Activated naive CD4-positive, alpha-beta T cell treated with anti-CD3 and anti-CD28 coated beads, Interleukin-2, amount 50 U/mL, for 72 hours (primary cell): ENCODE measurements around the gene ZNF423. TPM values are rescaled to one million over a fixed set of nuclear protein-coding genes. Genes with fewer than 3 reads are reported as not detected.

ENCODE experiments used
- ATAC-seq, 2 donors: fragments of 150-1000 bp; cut with Tn5 transposase; 2 replicates each; pipeline ENCODE4 v1.10.0; 2021; ENCODE audit warnings: mild to moderate bottlenecking in 2 of 2, moderate library complexity in 2 of 2
- DNase-seq, 2 donors: peaks; one replicate each; pipeline ENCODE4 v3.0.0; 2021 to 2022; ENCODE audit warnings: low spot score in 2 of 2
- H3K27ac Mint-ChIP-seq, 2 donors: one replicate each; pipeline ENCODE4 v1.8.0; 2022; ENCODE audit warnings: mild to moderate bottlenecking in 2 of 2, mixed read lengths in 2 of 2
- H3K36me3 Mint-ChIP-seq, 2 donors: one replicate each; pipeline ENCODE4 v1.8.0; 2022; ENCODE audit warnings: mixed read lengths in 2 of 2
- H3K9me3 Mint-ChIP-seq, 2 donors: one replicate each; pipeline ENCODE4 v1.8.0; 2022; ENCODE audit warnings: mixed read lengths in 2 of 2
- total RNA-seq, 2 donors: library from RNA; stranded (reverse); gene quantifications; one replicate each; pipeline ENCODE4 v1.2.3, GENCODE V29; 2022

The ZNF423 gene
- total RNA-seq, 2 donors from 2014 or later = 0.05 TPM; not detected in 1

DNA sequence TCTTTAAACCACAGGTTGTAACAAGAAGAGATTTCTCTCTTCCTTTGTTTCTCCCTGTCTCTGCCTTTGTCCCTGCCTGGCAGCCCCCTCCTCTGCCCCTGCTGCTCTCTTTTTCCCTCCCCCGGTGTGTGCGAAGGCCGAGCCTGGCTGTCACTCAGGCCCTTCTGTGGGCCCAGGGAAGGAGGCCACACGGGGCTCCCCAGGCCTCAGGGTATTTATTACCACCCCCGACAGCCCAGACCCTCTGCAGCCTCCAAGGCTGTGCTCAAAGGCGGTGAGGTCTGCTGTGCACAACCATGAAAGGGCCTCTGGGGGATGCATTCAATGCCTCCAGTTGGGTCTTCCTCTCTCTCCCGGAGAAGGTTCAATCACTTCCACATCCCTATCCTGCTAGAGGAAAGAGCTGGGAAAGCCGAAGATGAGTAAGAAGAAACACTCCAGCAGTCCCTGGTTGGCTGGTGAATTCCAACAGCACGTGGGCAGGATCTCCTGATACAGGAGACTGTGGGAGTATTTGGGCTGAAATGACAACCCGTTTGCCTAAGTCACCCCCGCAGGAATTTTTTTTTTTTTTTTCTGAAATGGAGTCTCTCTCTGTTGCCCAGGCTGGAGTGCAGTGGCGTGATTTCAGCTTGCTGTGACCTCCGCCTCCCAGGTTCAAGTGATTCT, 34.2 kb downstream of the ZNF423 start:
- Mint-ChIP-seq H3K9me3 (no peaks in the 10 kb centered on the region), H3K36me3 (no peaks in the 10 kb centered on the region), H3K27ac (no peak overlapping the region)
- ATAC-seq (no peak), DNase-seq (no peak)

DNA sequence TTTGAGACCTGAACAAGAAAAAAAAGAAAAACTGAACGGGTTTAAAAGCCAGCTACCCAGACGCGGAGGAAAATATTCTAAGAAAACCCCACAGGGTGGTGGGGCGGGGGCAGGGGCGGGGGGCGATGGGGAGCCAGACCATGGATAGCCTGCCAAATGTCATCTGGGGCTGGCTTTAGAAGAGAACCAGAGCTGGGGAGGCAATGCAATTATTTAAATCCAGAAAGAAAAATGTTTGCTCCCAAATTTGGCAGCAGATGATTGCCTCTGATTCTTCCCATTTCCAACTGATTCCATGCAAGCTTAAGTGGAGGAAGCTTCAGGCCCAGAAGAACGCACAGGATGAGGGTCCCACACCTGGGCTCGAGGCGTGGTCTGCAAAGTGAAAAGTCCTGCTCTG, 34.8 kb downstream of the ZNF423 start:
- no peaks in the 10 kb centered on the region for H3K9me3 Mint-ChIP-seq
- DNase-seq = no peak
- no peaks in the 10 kb centered on the region for H3K36me3 Mint-ChIP-seq
- ATAC-seq = no peak
- no peak overlapping the region for H3K27ac Mint-ChIP-seq

DNA sequence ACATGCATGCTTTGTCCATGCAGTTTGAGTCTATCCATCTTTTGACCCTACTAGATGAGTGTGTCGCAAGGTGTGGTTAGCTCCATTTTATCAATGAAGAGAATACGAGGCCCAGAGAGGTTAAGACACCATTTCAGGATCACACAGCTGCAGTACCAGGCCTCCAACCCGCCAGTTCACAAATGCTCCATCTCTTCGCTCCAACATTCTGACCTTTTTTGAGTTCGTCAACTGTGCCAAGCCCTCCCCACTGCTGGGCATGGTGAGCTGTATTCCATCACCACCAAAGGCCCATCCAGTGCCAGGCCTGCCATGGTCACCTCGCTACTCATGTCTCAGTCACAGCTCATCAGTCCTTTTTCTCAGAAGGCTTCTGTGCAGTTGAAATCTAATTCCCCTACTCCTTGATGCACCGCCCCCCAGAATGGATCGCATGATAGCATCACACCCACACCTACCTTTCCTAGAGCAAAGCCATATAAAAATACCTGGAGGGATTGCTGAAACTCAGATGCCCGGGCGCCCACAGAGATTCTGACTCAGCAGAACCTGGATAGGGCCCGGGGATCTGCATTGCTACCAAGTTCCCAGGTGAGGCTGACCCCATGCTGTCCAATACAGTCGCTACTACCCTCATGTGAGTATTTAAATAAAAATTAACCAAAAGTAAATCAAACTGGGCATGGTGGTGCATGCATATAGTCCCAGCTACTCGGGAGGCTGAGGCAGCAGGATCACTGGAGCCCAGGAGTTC, 38.0 kb downstream of the ZNF423 start:
- ATAC-seq = no peak
- no peaks in the 10 kb centered on the region for H3K36me3 Mint-ChIP-seq
- H3K9me3 Mint-ChIP-seq = no peaks in the 10 kb centered on the region

DNA sequence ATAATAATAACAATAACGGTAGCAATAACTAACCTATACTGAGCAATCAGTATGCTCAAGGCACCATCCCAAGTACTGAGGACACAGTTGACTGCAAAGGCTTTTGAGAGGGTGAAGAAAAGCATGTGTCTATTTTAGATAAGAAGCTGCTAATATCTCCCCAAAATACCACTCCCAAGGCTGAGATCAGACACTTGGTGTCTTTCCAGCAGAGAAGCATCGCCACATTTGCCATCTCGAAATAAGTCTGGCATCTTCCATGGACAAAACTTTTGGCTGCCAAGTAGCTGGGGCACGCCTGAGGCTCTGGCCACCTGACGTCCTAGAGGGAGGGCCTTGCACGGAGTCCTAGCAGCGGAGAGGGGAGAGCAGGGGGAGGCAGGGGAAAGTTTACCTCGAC, 39.0 kb downstream of the ZNF423 start:
- no peak overlapping the region for H3K27ac Mint-ChIP-seq
- ATAC-seq (no peak), DNase-seq (no peak)
- no peaks in the 10 kb centered on the region for H3K9me3 Mint-ChIP-seq
- H3K36me3 Mint-ChIP-seq = no peaks in the 10 kb centered on the region

More for the DNA sequence above, 38.0 kb downstream of the ZNF423 start:
- DNase-seq = no peak
- H3K27ac Mint-ChIP-seq = no peak overlapping the region

DNA sequence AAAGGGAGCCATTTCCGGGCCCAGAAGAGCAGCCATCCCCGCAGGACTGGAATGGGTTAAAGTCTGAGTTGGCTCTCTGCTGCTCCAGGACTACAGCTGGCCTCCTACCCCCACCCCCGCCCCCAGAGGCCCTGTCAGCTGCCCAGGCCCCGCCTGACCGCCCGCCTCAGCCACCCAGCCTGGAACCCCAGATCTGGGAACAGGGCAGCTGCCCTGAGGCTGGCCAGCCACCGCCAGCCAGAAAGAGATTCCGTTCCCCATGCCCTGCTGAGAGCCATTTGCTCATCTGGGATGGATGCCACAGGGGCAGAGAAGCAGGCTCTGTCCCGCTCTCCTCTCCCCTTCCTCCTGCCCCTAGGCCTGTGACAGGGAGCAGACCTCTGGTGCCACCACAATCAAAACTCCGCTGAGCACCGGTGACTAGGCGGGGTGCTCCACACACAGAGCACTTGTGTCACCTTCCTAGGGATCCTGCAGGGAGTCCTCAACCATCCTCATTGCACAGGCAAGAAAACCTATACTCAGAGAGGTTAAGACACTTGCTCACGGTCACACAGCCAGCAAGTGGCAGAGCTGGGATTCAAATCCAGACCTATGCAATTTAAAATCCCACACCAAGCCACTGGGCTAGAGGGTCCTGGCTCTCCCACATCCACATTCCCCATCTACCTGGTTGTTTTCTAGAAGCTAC, 44.1 kb downstream of the ZNF423 start:
- H3K27ac Mint-ChIP-seq = no peak overlapping the region
- H3K36me3 Mint-ChIP-seq = no peaks in the 10 kb centered on the region
- H3K9me3 Mint-ChIP-seq = no peaks in the 10 kb centered on the region
- ATAC-seq (no peak), DNase-seq (no peak)

DNA sequence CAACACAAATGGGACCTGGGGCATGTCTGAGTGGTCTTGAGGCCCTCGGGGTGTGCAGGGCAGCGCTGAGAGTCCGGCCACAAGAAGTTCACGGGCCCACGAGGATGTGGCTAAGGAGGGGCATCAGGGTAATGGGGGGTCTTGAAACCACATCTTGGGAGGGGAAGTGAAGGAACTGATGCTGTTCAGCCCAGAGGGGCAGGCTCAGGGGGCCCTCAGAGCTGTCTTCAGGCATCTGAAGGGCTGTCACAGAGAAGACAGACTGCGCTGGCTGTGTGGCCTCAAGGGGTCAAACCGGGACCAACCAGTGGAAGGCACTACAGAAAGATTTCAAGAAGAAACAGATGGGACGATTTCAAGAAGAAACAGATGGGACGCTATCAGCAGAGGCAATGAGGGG, 45.1 kb downstream of the ZNF423 start:
- no peak overlapping the region for H3K27ac Mint-ChIP-seq
- no peaks in the 10 kb centered on the region for H3K36me3 Mint-ChIP-seq
- no peaks in the 10 kb centered on the region for H3K9me3 Mint-ChIP-seq
- ATAC-seq = no peak
- DNase-seq = no peak

DNA sequence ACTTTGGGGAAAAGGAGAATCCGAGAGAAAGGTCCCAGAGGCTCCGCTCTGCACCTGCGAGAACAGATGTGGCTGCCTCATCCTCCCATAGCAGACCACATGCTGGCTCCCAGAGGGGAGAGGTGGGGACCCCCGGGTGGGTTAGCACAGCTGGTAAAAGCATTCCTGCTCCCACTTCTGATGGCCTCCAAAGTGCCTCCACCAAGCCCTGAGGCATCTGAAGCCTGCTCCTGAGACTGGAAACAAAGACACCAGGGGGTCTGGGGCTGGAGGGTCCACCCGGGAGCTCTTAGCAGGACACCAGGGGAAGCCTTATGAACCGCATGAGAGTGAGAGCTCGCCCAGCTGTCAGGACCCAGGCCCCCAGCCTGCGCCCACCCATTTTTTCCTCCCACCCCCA, 46.4 kb downstream of the ZNF423 start:
- H3K9me3 Mint-ChIP-seq = no peaks in the 10 kb centered on the region
- no peak for ATAC-seq
- H3K36me3 Mint-ChIP-seq = no peaks in the 10 kb centered on the region
- no peak for DNase-seq
- no peak overlapping the region for H3K27ac Mint-ChIP-seq

DNA sequence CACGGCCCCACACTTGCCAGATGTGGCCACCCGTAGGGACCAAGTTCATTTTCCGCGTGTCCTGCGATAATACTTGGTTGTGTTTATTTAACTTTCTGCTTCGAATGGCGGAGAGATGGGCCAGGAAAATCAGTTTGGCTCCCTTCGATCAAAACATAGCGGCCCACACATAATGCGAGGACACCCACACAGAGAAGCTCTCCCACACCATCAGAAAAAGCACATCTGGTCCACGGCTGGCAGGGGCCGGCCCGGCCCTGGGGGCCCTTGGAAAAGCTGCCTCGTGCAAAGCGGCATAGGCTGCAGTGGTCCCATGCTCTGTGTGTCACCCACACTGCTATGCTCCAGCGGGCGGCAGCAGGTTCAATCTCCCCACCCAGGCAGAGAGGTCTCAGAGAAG, 46.9 kb downstream of the ZNF423 start:
- H3K27ac Mint-ChIP-seq = no peak overlapping the region
- no peak for ATAC-seq
- H3K9me3 Mint-ChIP-seq = no peaks in the 10 kb centered on the region
- no peak for DNase-seq
- H3K36me3 Mint-ChIP-seq = no peaks in the 10 kb centered on the region

DNA sequence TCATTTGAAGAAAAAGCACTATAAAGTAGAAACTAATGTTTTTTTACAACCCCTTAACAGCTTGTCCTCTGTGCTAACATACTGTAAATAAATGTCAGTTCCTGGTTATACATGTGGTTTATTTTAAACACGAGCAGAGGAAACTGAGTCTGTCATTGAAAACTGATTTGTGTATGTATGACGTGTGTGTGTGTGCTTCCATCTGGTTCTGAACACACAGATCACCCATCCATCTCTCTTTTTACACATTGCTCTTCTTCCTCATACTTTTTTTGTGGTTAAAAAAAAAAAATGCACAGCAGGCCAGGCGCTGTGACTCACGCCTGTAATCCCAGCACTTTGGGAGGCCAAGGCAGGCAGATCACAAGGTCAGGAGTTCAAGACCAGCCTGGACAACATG, 49.5 kb downstream of the ZNF423 start:
- H3K36me3 Mint-ChIP-seq = no peaks in the 10 kb centered on the region
- H3K27ac Mint-ChIP-seq = no peak overlapping the region
- H3K9me3 Mint-ChIP-seq = no peaks in the 10 kb centered on the region
- DNase-seq = no peak
- ATAC-seq = no peak

DNA sequence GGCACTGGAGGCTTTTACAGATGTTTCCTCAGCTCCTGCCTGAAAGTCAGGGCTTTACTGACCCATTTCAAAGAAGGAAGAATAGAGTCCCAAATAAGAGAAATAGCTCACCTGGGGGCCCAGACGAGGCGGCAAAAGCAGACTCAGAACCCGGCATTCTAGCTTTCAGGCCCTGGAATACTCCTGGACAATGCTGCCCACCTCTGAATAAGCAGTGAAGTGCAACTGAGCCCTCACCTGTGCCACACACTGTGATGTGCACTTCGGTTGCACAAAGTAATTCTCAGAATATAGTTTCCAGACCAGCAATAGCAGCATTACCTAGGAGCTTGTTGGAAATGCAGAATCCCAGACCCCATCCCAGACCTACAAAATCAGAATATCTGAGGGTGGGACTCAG, 54.6 kb downstream of the ZNF423 start:
- no peak for DNase-seq
- Mint-ChIP-seq H3K36me3 (no peaks in the 10 kb centered on the region), H3K27ac (no peak overlapping the region)

DNA sequence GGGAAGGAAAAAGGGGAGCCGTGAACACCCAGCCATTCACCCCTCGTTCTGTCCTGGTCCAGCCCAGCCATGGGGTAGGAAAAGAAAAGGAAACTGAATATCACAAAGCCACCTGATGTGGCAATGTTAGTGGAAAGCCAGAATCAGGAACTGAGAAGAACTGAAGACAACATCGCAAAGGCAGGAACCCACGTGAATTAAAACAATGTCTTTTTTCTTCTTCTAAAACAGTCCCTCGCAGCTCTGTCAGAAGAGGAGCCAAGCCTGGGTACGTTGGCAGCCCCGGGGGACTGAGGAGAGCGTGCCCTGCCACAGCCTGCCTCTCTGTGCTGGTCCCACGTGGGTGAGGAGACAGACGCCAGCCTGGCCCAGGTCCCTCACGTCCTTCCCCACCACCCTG, 55.0 kb downstream of the ZNF423 start:
- no peak for ATAC-seq
- no peak overlapping the region for H3K27ac Mint-ChIP-seq
- no peaks in the 10 kb centered on the region for H3K36me3 Mint-ChIP-seq
- no peaks in the 10 kb centered on the region for H3K9me3 Mint-ChIP-seq
- no peak for DNase-seq

More for the DNA sequence above, 54.6 kb downstream of the ZNF423 start:
- ATAC-seq = no peak
- no peaks in the 10 kb centered on the region for H3K9me3 Mint-ChIP-seq

DNA sequence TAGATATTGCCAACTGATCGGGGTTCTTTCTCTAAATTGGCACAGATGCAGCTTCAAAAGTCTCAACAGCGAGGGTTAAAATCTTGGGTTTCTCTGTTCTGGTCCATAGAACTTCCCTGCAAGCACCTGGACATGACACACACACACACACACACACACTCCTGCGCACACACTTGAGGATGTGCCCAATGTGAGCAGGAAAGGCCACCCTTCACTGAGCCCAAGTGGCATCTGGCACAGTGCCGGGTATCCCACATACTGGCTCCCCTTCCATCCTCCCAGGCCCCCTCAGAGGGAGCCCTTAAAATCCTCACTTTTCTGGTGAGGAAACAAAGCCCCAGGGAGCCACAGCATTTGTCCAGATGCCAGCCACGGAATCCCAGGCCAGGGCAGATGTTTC, 55.5 kb downstream of the ZNF423 start:
- Mint-ChIP-seq H3K27ac (no peak overlapping the region), H3K9me3 (no peaks in the 10 kb centered on the region)
- no peak for ATAC-seq

DNA sequence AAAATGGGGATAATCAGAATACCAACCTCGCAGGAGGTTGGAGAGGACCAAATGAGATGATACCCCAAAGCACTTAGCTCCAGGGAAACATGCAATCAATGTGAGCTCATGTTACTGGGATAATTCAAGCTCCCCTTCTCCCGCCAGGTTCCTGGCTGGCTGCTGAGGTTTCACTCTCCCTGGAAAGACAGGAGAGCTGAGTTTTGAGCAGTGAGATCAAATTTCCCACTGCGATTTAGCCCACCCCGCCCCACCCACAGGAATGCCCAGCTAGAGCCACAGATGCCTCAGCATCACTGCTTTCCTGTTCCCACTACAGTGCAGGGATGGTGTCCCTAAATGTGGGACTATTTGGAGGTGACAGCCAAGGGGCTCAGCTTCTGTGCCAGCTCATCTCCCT, 56.7 kb downstream of the ZNF423 start:
- Mint-ChIP-seq H3K27ac (no peak overlapping the region), H3K36me3 (no peaks in the 10 kb centered on the region), H3K9me3 (no peaks in the 10 kb centered on the region)
- ATAC-seq (no peak), DNase-seq (no peak)

More for the DNA sequence above, 55.5 kb downstream of the ZNF423 start:
- no peak for DNase-seq
- no peaks in the 10 kb centered on the region for H3K36me3 Mint-ChIP-seq

DNA sequence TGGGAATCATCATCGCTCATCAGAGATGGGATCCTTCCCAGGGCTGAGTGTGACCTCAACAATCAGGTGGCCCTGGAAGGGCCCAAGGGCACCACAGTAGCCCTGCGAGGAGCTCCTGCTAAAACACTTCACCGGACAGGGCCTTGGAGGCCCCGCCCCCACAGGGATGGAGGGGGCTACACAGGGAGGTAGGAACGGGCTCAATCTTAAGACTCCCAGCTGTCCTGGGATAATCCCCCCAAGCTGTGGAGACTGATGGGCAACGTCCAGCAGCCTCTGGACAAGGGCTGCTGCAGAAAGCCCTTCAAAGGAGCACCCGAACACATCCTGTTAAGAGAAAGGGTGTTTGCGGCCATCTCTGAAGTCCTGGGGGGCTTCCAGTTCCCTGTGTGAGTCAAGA, 60.4 kb downstream of the ZNF423 start:
- DNase-seq (no peak), ATAC-seq (no peak)
- H3K36me3 Mint-ChIP-seq = no peaks in the 10 kb centered on the region
- H3K27ac Mint-ChIP-seq = no peak overlapping the region
- no peaks in the 10 kb centered on the region for H3K9me3 Mint-ChIP-seq

DNA sequence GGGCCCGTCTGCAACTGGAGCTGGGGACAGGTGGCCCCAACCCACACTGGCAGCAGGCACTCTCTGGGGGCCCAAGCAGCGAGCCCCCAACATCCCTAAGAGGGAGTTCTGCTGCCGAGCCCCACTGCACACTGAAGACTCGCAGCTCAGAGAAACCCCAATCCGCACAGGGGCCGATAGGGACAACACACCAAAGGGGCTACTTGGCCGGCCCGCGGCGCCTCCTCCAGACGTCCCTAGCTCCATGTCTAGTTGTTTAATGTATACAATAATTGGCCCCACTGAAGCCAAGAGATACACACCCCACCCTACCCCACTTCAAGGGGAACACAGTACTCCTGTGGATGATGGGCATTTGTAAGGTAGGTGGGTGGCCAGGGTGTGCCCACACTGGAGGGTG, 62.7 kb downstream of the ZNF423 start:
- H3K9me3 Mint-ChIP-seq = no peaks in the 10 kb centered on the region
- H3K36me3 Mint-ChIP-seq = no peaks in the 10 kb centered on the region
- ATAC-seq = no peak
- no peak overlapping the region for H3K27ac Mint-ChIP-seq
- no peak for DNase-seq

DNA sequence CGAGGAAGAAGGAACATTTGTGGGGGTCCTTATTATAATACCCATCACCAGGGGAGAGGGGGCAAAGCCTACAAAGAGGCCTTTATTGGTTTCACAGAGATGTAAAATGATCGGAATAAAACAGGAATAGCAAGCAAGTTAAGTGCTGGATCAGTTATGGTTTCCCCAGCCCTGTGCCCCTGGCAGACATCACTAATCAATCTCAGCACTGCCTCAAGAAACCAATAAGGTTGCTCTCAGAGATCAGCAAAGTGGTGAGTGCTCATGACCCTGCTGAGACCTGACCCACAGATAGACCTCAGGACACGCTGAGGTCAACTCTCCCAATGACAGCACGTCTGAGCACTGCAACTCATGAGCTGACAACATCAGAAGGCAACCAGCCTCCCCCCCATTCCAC, 66.3 kb downstream of the ZNF423 start:
- H3K9me3 Mint-ChIP-seq = no peaks in the 10 kb centered on the region
- H3K36me3 Mint-ChIP-seq = no peaks in the 10 kb centered on the region
- DNase-seq (no peak), ATAC-seq (no peak)
- peak overlapping the region in 1 of 2 donors; percentile 41 for H3K27ac Mint-ChIP-seq

DNA sequence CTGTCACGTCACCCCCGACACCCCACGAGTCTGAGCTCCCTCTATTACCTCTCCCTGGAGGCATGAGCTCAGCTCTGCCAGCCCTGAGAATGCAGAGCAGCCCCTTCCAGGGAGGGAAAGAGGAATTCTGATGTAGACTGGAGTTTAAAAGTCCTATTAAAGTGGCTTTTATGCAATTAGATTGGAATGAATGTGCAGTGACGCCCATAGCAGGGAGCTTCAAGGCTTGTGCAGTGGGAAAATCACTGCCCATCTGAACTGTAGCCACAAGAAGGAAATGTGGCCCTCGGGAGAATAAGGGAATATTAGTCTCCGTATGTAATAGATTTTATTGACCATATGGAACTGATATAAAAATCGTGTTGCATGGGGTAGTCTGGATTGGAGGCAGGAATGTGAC, 66.9 kb downstream of the ZNF423 start:
- H3K27ac Mint-ChIP-seq = no peak overlapping the region
- no peak for ATAC-seq

DNA sequence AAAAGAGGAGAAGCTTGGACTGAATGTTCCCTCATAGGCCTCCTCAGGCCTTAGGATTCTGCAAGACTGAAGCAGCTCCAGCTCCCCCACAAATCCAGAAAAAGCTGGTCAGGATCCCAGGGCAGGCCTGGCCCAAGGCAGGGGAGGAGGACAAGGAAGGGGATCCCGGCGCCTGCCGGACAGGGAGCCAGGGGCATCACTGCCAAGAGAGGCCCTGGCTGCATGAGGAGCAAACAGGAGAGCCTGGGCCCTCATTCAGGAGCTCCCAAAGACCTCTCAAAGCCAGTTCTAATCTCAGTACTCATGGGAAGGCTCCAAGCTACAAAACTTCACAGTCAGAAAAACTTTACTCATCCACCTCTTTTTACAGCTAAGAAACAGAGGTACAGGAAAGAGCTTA, 67.3 kb downstream of the ZNF423 start:
- Mint-ChIP-seq H3K36me3 (no peaks in the 10 kb centered on the region), H3K27ac (no peak overlapping the region), H3K9me3 (no peaks in the 10 kb centered on the region)
- ATAC-seq = no peak
- DNase-seq = no peak

More for the DNA sequence above, 66.9 kb downstream of the ZNF423 start:
- H3K36me3 Mint-ChIP-seq = no peaks in the 10 kb centered on the region
- no peaks in the 10 kb centered on the region for H3K9me3 Mint-ChIP-seq
- no peak for DNase-seq
